HG03558 (cell line): ENCODE results near the gene HOOK2.
A peak's percentile ranks its signal among the peaks of the same experiment; 100 is the strongest.
"Not testable (repeated sequence)": the region's sequence is repeated elsewhere in the genome, so short reads cannot be mapped to it uniquely, and the experiment has no call there.

Experiments used
- ATAC-seq: cut with Tn5 transposase; IDR thresholded peaks from one replicate; pipeline ENCODE4 v1.9.1; 2021; ENCODE audit warnings: moderate number of reproducible peaks; ENCODE audit not compliant: unreplicated experiment; ENCODE audit errors: extremely low read depth

Gene HOOK2

GRCh38 chr19:12774588-12775555, at the start of gene HOOK2:
Gene HOOK2 (minus strand): TSS chr19:12775552. CDS start chr19:12775449, 103 bp downstream.
- no peak for ATAC-seq

GRCh38 chr19:12821761-12822160, 46.4 kb upstream of the HOOK2 start:
- ATAC-seq: no peak

GRCh38 chr19:12817810-12818209, 42.5 kb upstream of the HOOK2 start:
- not testable (repeated sequence) for ATAC-seq

- not testable (repeated sequence) for ATAC-seq
Observed at GRCh38 chr19:12817188-12817587, 41.8 kb upstream of the HOOK2 start.

GRCh38 chr19:12815088-12815487, 39.7 kb upstream of the HOOK2 start:
- no peak for ATAC-seq

GRCh38 chr19:12806242-12807081, 31.1 kb upstream of the HOOK2 start, which contains the start of gene RNASEH2A:
Gene RNASEH2A (plus strand): TSS chr19:12806584. CDS start chr19:12806674, 90 bp downstream.
- peak; percentile 48 for ATAC-seq

- no peak for ATAC-seq
Observed at GRCh38 chr19:12804051-12804450, 28.7 kb upstream of the HOOK2 start.

GRCh38 chr19:12802267-12803106, 27.1 kb upstream of the HOOK2 start:
- ATAC-seq: no peak

GRCh38 chr19:12801466-12802266, 26.3 kb upstream of the HOOK2 start, which contains the start of the genes PRDX2 and THSD8:
Gene PRDX2 (minus strand): TSS chr19:12801800. CDS start chr19:12801261, 539 bp downstream.
Gene THSD8 (plus strand): TSS chr19:12802069. CDS start chr19:12802072, 3 bp downstream.
- no peak for ATAC-seq

GRCh38 chr19:12800923-12801465, 25.6 kb upstream of the HOOK2 start:
- no peak for ATAC-seq

GRCh38 chr19:12800466-12800770, 25.1 kb upstream of the HOOK2 start:
- ATAC-seq: no peak

GRCh38 chr19:12799742-12800465, 24.6 kb upstream of the HOOK2 start:
- ATAC-seq: no peak

- not testable (repeated sequence) for ATAC-seq
Observed at GRCh38 chr19:12797607-12798006, 22.3 kb upstream of the HOOK2 start.

- no peak for ATAC-seq
Observed at GRCh38 chr19:12797141-12797587, 21.8 kb upstream of the HOOK2 start.

GRCh38 chr19:12796146-12797071, 21.1 kb upstream of the HOOK2 start:
- no peak for ATAC-seq

GRCh38 chr19:12794971-12795381, 19.6 kb upstream of the HOOK2 start:
- no peak for ATAC-seq
